RWPE2 (cell line): Measurements from ENCODE around the gene E2F1.

Experiments
- ATAC-seq: fragments of 200-7000 bp; cut with Tn5 transposase; 3 replicates; pipeline ENCODE4 v1.9.1; 2021; ENCODE audit warnings: low read depth
- DNase-seq: peaks from one replicate; pipeline ENCODE4 v3.0.0-alpha.2; 2020; ENCODE audit warnings: low spot score
- H3K27ac ChIP-seq: fragments of 450-650 bp; 2 replicates; pipeline ENCODE4 v1.5.1; 2017; ENCODE audit warnings: mild to moderate bottlenecking; ENCODE audit not compliant: poor library complexity, severe bottlenecking
- H3K27me3 ChIP-seq: fragments of 250-450 bp; sonication (Bioruptor Pico); 2 replicates; pipeline ENCODE4 v1.5.1; 2021; ENCODE audit warnings: mild to moderate bottlenecking, moderate library complexity; ENCODE audit not compliant: insufficient read depth, poor library complexity, severe bottlenecking
- H3K36me3 ChIP-seq: fragments of 250-450 bp; sonication (Bioruptor Pico); 2 replicates; pipeline ENCODE4 v1.5.1; 2020; ENCODE audit warnings: low read depth, mild to moderate bottlenecking, moderate library complexity
- H3K4me1 ChIP-seq: fragments of 250-450 bp; sonication (Bioruptor Pico); 2 replicates; pipeline ENCODE4 v1.5.1; 2021; ENCODE audit warnings: mild to moderate bottlenecking, moderate library complexity; ENCODE audit not compliant: insufficient read depth, poor library complexity, severe bottlenecking
- H3K4me3 ChIP-seq: fragments of 250-450 bp; sonication (Bioruptor Pico); 2 replicates; pipeline ENCODE4 v1.5.1; 2021; ENCODE audit warnings: mild to moderate bottlenecking, moderate library complexity; ENCODE audit not compliant: severe bottlenecking
- H3K9me3 ChIP-seq: fragments of 250-450 bp; sonication (Bioruptor Pico); 2 replicates; pipeline ENCODE4 v1.5.1; 2021; ENCODE audit warnings: mild to moderate bottlenecking, moderate library complexity; ENCODE audit not compliant: severe bottlenecking
- TF ChIP-seq, protein P1 (sequence below): fragments of 450-650 bp; IDR thresholded peaks from one replicate; pipeline ENCODE4 v1.5.1; 2017; ENCODE audit warnings: mild to moderate bottlenecking, moderate library complexity; ENCODE audit not compliant: poor library complexity, severe bottlenecking

The E2F1 gene

GRCh38 chr20:33727115-33727479 is 40.9 kb upstream of the E2F1 start:
- Histone ChIP-seq H3K4me1 (no peaks in the 10 kb centered on the region), H3K27ac (no peak overlapping the region), H3K36me3 (no peaks in the 10 kb centered on the region), H3K9me3 (no peaks in the 10 kb centered on the region), H3K4me3 (no peak overlapping the region), H3K27me3 (no peaks in the 10 kb centered on the region)
- DNase-seq, result no peak
- no peak for ATAC-seq
- TF ChIP-seq, protein P1, sequence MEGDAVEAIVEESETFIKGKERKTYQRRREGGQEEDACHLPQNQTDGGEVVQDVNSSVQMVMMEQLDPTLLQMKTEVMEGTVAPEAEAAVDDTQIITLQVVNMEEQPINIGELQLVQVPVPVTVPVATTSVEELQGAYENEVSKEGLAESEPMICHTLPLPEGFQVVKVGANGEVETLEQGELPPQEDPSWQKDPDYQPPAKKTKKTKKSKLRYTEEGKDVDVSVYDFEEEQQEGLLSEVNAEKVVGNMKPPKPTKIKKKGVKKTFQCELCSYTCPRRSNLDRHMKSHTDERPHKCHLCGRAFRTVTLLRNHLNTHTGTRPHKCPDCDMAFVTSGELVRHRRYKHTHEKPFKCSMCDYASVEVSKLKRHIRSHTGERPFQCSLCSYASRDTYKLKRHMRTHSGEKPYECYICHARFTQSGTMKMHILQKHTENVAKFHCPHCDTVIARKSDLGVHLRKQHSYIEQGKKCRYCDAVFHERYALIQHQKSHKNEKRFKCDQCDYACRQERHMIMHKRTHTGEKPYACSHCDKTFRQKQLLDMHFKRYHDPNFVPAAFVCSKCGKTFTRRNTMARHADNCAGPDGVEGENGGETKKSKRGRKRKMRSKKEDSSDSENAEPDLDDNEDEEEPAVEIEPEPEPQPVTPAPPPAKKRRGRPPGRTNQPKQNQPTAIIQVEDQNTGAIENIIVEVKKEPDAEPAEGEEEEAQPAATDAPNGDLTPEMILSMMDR, result no peak

DNA sequence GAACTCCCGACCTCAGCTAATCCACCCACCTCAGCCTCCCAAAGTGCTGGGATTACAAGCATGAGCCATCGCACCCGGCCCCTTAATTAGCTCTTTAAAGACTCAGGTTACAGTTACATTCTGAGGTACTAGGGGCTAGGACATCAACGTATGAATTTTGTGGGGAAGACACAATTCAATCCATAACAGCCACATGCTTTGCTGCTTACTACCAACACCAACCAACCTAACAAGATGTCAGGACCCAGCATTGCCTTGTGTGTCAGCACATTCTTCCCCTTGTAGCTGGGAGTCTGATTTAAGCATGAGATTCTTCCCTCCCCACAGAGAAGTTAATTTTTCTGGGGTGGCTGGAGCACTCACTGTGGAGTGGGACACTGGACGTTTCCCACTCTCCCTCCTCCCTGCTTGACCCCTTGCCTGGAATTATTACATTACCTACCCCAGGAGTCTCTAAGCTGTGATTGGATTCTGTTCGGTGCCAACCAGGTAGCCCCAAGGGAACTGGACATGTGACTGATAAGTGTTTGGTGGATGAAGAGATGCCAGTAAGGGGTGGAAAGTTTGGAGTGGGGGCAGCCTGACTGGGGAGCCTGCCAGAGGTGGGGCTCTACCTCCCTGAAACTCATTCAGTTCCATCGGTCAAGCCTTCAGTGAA is 39.6 kb upstream of the E2F1 start:
- no peak overlapping the region for H3K27ac ChIP-seq
- no peaks in the 10 kb centered on the region for H3K4me1 ChIP-seq
- no peak for DNase-seq
- ATAC-seq, result no peak
- no peak overlapping the region for H3K4me3 ChIP-seq
- H3K27me3 ChIP-seq, result no peaks in the 10 kb centered on the region
- H3K9me3 ChIP-seq, result no peaks in the 10 kb centered on the region
- no peaks in the 10 kb centered on the region for H3K36me3 ChIP-seq
- TF ChIP-seq, protein P1, result no peak

- ATAC-seq, result no peak
Measured at GRCh38 chr20:33724439-33725094, 38.4 kb upstream of the E2F1 start.

DNA sequence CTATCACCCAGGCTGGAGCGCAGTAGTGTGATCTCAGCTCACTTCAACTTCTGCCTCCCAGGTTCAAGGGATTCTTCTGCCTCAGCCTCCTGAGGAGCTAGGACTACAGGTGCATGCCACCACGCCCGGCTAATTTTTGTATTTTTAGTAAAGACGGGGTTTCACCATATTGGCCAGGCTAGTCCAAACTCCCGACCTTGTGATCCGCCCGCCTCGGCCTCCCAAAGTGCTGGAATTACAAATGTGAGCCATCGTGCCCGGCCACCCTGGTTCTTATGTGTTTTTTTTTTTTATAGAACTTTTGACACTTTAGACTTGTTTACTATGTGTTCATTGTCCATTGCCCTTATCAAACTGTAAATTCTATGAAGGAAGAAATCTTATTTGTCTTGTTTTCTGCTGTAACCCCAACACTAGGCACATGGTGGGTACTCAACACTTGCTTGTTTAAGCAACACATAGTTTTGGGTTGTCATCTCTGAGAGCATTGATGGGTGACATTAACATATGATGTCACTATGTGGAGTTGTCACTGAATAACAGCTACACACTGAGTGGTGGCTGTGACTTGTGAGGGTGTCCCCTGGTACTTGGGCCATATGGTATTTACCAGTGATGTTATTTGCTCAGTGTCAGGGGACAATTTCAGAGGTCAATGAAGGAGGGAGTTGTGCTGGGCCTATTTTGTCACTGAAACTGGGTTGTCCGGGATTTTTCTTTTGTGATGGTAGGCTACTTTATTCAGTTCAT is 35.4 kb upstream of the E2F1 start:
- TF ChIP-seq, protein P1, result no peak
- DNase-seq (no peak), ATAC-seq (no peak)
- H3K27me3 ChIP-seq, result no peaks in the 10 kb centered on the region
- H3K36me3 ChIP-seq, result no peaks in the 10 kb centered on the region
- H3K9me3 ChIP-seq, result no peaks in the 10 kb centered on the region
- no peaks in the 10 kb centered on the region for H3K4me1 ChIP-seq
- H3K27ac ChIP-seq, result no peak overlapping the region
- H3K4me3 ChIP-seq, result no peak overlapping the region

More at GRCh38 chr20:33724439-33725094, 38.4 kb upstream of the E2F1 start:
- Histone ChIP-seq H3K27me3 (no peaks in the 10 kb centered on the region), H3K9me3 (no peaks in the 10 kb centered on the region), H3K4me1 (no peaks in the 10 kb centered on the region), H3K36me3 (no peaks in the 10 kb centered on the region), H3K27ac (no peak overlapping the region), H3K4me3 (no peak overlapping the region)
- DNase-seq, result no peak
- TF ChIP-seq, protein P1, result no peak
